A549 (cell line): Measurements from ENCODE around the gene SND1. TPM values are rescaled to one million over a fixed set of nuclear protein-coding genes. Genes with fewer than 3 reads are reported as not detected.

ENCODE experiments used
- ATAC-seq, 2 experiments: fragments of 200-7000 bp in 1 of 2; fragments of >200 bp in 1 of 2; cut with Nextera tagmentation in 1 of 2; cut with Tn5 transposase in 1 of 2; 3 replicates each; pipeline versions ENCODE4 v1.8.0 to v1.9.1; 2018 to 2020; ENCODE audit warnings: mild to moderate bottlenecking in 1 of 2, moderate library complexity in 1 of 2
- CTCF ChIA-PET: fragments of 300-600 bp; sonication (Branson Sonifier 250); formaldehyde crosslinking; extraction: SDS; loops from one replicate; lab custom pipeline; 2021; ENCODE audit warnings: antibody characterized with exemption, inconsistent platforms; lab: Yijun Ruan, JAX
- POLR2A ChIA-PET: fragments of 350-600 bp; formaldehyde crosslinking; extraction: SDS; loops from one replicate; lab custom pipeline; 2021; ENCODE audit warnings: antibody characterized with exemption, inconsistent platforms; lab: Yijun Ruan, JAX
- DNase-seq, 2 experiments: peaks; one replicate each; pipeline versions ENCODE4 v3.0.0 to v3.0.0-alpha.2; 2011 to 2016; ENCODE audit warnings: low read depth in 1 of 2, low spot score in 1 of 2
- FAIRE-seq: peaks from 2 replicates; lab custom pipeline; 2011; peaks lifted over from hg19 to GRCh38; lab: Jason Lieb, UNC
- H3K27ac ChIP-seq, 2 experiments: fragments of >200 bp; sonication (Bioruptor Twin); formaldehyde crosslinking; 3 replicates each; pipeline ENCODE4 v1.5.1; 2016 to 2017
- H3K4me1 ChIP-seq: fragments of >200 bp; sonication (Bioruptor Twin); formaldehyde crosslinking; 3 replicates; pipeline ENCODE4 v1.6.1; 2016
- H3K4me2 ChIP-seq: fragments of >200 bp; sonication (Bioruptor Twin); formaldehyde crosslinking; 3 replicates; pipeline ENCODE4 v1.6.1; 2016
- H3K4me3 ChIP-seq: fragments of >200 bp; sonication (Bioruptor Twin); formaldehyde crosslinking; 3 replicates; pipeline ENCODE4 v1.5.1; 2016
- H3K9me3 ChIP-seq: fragments of >200 bp; sonication (Bioruptor Twin); formaldehyde crosslinking; 3 replicates; pipeline ENCODE4 v1.6.1; 2016
- BCL3 ChIP-seq: fragments of >200 bp; sonication (Bioruptor Twin); formaldehyde crosslinking; IDR thresholded peaks from 3 replicates; pipeline ENCODE4 v1.6.1; 2016
- CBX2 ChIP-seq: fragments of 200-600 bp; sonication (generic); IDR thresholded peaks from 2 replicates; pipeline ENCODE4 v1.6.1; 2016; ENCODE audit warnings: low read depth, mild to moderate bottlenecking, borderline replicate concordance
- E2F6 ChIP-seq: IDR thresholded peaks from 2 replicates; pipeline ENCODE4 v1.6.1; 2012; ENCODE audit warnings: low read depth, borderline replicate concordance
- EHMT2 ChIP-seq: fragments of 200-600 bp; sonication (generic); IDR thresholded peaks from 2 replicates; pipeline ENCODE4 v1.6.1; 2016; ENCODE audit warnings: antibody characterized with exemption, low read depth, mild to moderate bottlenecking, moderate library complexity
- EP300 ChIP-seq, 2 experiments: fragments of >200 bp; sonication (Bioruptor Twin); formaldehyde crosslinking; IDR thresholded peaks; 2 replicates in 1 of 2; 3 replicates in 1 of 2; pipeline ENCODE4 v1.6.1; 2016 to 2017
- ESRRA ChIP-seq: fragments of 150-350 bp; IDR thresholded peaks from 2 replicates; pipeline ENCODE4 v1.6.1; 2014; ENCODE audit warnings: mild to moderate bottlenecking, low read length, borderline replicate concordance
- FOSL2 ChIP-seq, 2 experiments: fragments of 450-650 bp in 1 of 2; fragments of >200 bp in 1 of 2; sonication (Bioruptor Twin) in 1 of 2; formaldehyde crosslinking; IDR thresholded peaks; 2 replicates each; pipeline versions ENCODE4 v1.5.0 to v1.6.1; 2016 to 2020; ENCODE audit warnings: mild to moderate bottlenecking in 1 of 2, moderate library complexity in 1 of 2
- FOXS1 ChIP-seq: fragments of 250-450 bp; sonication (Bioruptor Pico); IDR thresholded peaks from 2 replicates; pipeline ENCODE4 v1.5.0; 2020; ENCODE audit warnings: mild to moderate bottlenecking, moderate library complexity
- HOXB5 ChIP-seq: fragments of 250-450 bp; sonication (Bioruptor Pico); IDR thresholded peaks from 2 replicates; pipeline ENCODE4 v1.5.0; 2020; ENCODE audit warnings: mild to moderate bottlenecking, moderate library complexity
- KDM1A ChIP-seq: fragments of 200-600 bp; sonication (generic); IDR thresholded peaks from 2 replicates; pipeline ENCODE4 v1.6.1; 2016; ENCODE audit warnings: low read depth, mild to moderate bottlenecking
- KDM5A ChIP-seq: fragments of 200-600 bp; sonication (generic); IDR thresholded peaks from 2 replicates; pipeline ENCODE4 v1.6.1; 2016; ENCODE audit warnings: antibody characterized with exemption, mild to moderate bottlenecking
- MAFK ChIP-seq: fragments of 450-650 bp; IDR thresholded peaks from 2 replicates; pipeline ENCODE4 v1.6.1; 2014; ENCODE audit not compliant: partially characterized antibody
- MAZ ChIP-seq: fragments of 150-350 bp; IDR thresholded peaks from 2 replicates; pipeline ENCODE4 v1.6.1; 2014; ENCODE audit warnings: antibody characterized with exemption, low read depth, low read length, borderline replicate concordance
- MYC ChIP-seq: IDR thresholded peaks from 2 replicates; pipeline ENCODE4 v1.6.1; 2012; ENCODE audit warnings: mild to moderate bottlenecking, inconsistent platforms, low read length, improper control_type of control experiment, borderline replicate concordance
- NR3C1 ChIP-seq: fragments of >200 bp; sonication (Bioruptor Twin); formaldehyde crosslinking; IDR thresholded peaks from 3 replicates; pipeline ENCODE4 v1.6.1; 2017
- PHF8 ChIP-seq: fragments of 200-600 bp; sonication (generic); IDR thresholded peaks from 2 replicates; pipeline ENCODE4 v1.6.1; 2016; ENCODE audit warnings: low read depth, mild to moderate bottlenecking, antibody characterized with exemption, moderate library complexity, borderline replicate concordance
- POLR2A ChIP-seq: IDR thresholded peaks from 2 replicates; pipeline ENCODE4 v1.6.1; 2012; ENCODE audit warnings: mild to moderate bottlenecking, low read length
- RARB ChIP-seq: fragments of 250-450 bp; sonication (Bioruptor Pico); IDR thresholded peaks from 2 replicates; pipeline ENCODE4 v1.8.0; 2021; ENCODE audit warnings: mild to moderate bottlenecking, moderate library complexity
- RCOR1 ChIP-seq: fragments of 150-350 bp; IDR thresholded peaks from 2 replicates; pipeline ENCODE4 v1.6.1; 2014; ENCODE audit warnings: antibody characterized with exemption, low read length, low read depth
- RFX5 ChIP-seq: fragments of 450-650 bp; IDR thresholded peaks from 2 replicates; pipeline ENCODE4 v1.7.1; 2014; ENCODE audit warnings: antibody characterized with exemption, mild to moderate bottlenecking, moderate library complexity
- SMC3 ChIP-seq: fragments of >200 bp; sonication (Bioruptor Twin); formaldehyde crosslinking; IDR thresholded peaks from 3 replicates; pipeline ENCODE4 v1.6.1; 2018; ENCODE audit warnings: inconsistent platforms
- TFCP2L1 ChIP-seq: fragments of 250-450 bp; sonication (Bioruptor Pico); IDR thresholded peaks from 2 replicates; pipeline ENCODE4 v1.5.0; 2021; ENCODE audit warnings: mild to moderate bottlenecking
- ZC3H11A ChIP-seq: fragments of 450-650 bp; IDR thresholded peaks from 2 replicates; pipeline ENCODE4 v1.6.1; 2014; ENCODE audit warnings: antibody characterized with exemption, mild to moderate bottlenecking
- ZSCAN20 ChIP-seq: fragments of 250-450 bp; sonication (Bioruptor Pico); IDR thresholded peaks from 2 replicates; pipeline ENCODE4 v1.8.0; 2022; ENCODE audit warnings: mild to moderate bottlenecking, moderate library complexity
- WGBS: methylation state at CpG from one replicate; pipeline ENCODE4 v1.1.6; 2017; ENCODE audit errors: missing lambda C conversion rate; 5-methylcytosine and 5-hydroxymethylcytosine counted together
- polyA plus RNA-seq, 4 experiments: library from polyadenylated mRNA; depleted of rRNA in 3 of 4; stranded (reverse); fragments of >200 nt; fragmentation: RNase III in 1 of 4; extraction: RNeasy Plus Mini Kit Qiagen cat#74134 plus additional on column Dnase treatment in 1 of 4; gene quantifications; 2 replicates in 3 of 4; 3 replicates in 1 of 4; pipeline ENCODE4 v1.2.3, GENCODE V29; 2011 to 2017
- TF ChIP-seq, protein P1 (sequence below): IDR thresholded peaks from 2 replicates; pipeline ENCODE4 v1.6.1; 2012
- TF ChIP-seq, protein P2 (sequence below): fragments of 450-650 bp; IDR thresholded peaks from 2 replicates; pipeline ENCODE4 v1.6.1; 2014; ENCODE audit warnings: antibody characterized with exemption

The SND1 gene
- polyA plus RNA-seq, 2 of the 4 experiments (the other 2 are of a cell fraction), result 102 to 138 TPM

- ChIA-PET CTCF (interaction anchor here (1.1 to 1.5 kb wide), 4 partner anchors 9 to 404 kb away, joined by 3 to 6 read pairs (median 4); no protein-coding TSS in a partner anchor), POLR2A (no interaction called here)
- no peak overlapping the region for H3K27ac ChIP-seq
- WGBS, result 98% methylated on average over 10 of the region's 10 CpGs
- H3K9me3 ChIP-seq, result no peaks in the 10 kb centered on the region
- no peak overlapping the region for H3K4me3 ChIP-seq
- no peak overlapping the region for H3K4me2 ChIP-seq
- DNase-seq (no peak), FAIRE-seq (no peak)
- H3K4me1 ChIP-seq, result no peaks in the 10 kb centered on the region
- no peak for TF ChIP-seq ESRRA
- TF ChIP-seq HOXB5 (CRISPR knock-in tag), result no peak
- no peak for TF ChIP-seq POLR2A
- no peak for TF ChIP-seq RFX5
- TF ChIP-seq E2F6, result no peak
- no peak for TF ChIP-seq MYC
- no peak for TF ChIP-seq SMC3
- TF ChIP-seq, protein P1, sequence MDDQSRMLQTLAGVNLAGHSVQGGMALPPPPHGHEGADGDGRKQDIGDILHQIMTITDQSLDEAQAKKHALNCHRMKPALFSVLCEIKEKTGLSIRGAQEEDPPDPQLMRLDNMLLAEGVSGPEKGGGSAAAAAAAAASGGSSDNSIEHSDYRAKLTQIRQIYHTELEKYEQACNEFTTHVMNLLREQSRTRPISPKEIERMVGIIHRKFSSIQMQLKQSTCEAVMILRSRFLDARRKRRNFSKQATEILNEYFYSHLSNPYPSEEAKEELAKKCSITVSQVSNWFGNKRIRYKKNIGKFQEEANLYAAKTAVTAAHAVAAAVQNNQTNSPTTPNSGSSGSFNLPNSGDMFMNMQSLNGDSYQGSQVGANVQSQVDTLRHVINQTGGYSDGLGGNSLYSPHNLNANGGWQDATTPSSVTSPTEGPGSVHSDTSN, result no peak
- TF ChIP-seq ZSCAN20 (CRISPR knock-in tag), result no peak
- TF ChIP-seq NR3C1, result no peak
- no peak for TF ChIP-seq MAZ
- no peak for TF ChIP-seq TFCP2L1
- no peak for TF ChIP-seq KDM5A
- no peak for TF ChIP-seq RCOR1
- TF ChIP-seq EP300 (IDR thresholded peaks at IDR 0.05), result no peak
- TF ChIP-seq, protein P2, sequence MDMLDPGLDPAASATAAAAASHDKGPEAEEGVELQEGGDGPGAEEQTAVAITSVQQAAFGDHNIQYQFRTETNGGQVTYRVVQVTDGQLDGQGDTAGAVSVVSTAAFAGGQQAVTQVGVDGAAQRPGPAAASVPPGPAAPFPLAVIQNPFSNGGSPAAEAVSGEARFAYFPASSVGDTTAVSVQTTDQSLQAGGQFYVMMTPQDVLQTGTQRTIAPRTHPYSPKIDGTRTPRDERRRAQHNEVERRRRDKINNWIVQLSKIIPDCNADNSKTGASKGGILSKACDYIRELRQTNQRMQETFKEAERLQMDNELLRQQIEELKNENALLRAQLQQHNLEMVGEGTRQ, result no peak
- TF ChIP-seq EHMT2, result no peak
- TF ChIP-seq, all 56 proteins: peak for 0
- no peak for ATAC-seq
These were observed 79.6 kb downstream of the SND1 start for GRCh38 chr7:127731431-127732080.

DNA sequence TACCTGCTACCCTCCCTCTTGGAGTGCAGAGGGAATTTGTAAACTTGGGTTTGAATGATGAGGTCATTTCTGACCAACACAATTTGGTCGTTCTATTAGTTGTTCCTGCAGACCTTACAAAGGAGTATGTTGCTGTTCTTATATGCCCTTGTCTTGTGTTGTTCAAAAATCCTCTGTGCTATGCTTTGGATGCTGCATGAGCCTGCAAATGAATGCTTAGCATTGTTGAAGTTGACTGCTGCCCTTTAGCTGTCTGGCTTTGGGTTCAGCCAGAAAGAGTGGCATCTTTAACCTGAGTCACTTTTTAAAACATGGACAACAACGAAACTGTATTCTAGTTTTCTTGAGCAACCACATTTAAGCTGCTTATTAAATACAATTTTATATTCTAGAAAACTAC, 80.3 kb downstream of the SND1 start:
- H3K4me1 ChIP-seq, result no peaks in the 10 kb centered on the region
- ATAC-seq, result no peak
- no peak overlapping the region for H3K4me2 ChIP-seq
- H3K4me3 ChIP-seq, result no peak overlapping the region
- no peak for TF ChIP-seq FOXS1
- TF ChIP-seq FOSL2 (IDR thresholded peaks at IDR 0.05), result no peak
- no peak for TF ChIP-seq FOSL2 (CRISPR knock-in tag; IDR thresholded peaks at IDR 0.05)
- no peak for TF ChIP-seq KDM1A
- TF ChIP-seq RFX5, result no peak
- TF ChIP-seq MAFK, result no peak
- no peak for TF ChIP-seq PHF8
- TF ChIP-seq RARB (CRISPR knock-in tag), result no peak
- TF ChIP-seq BCL3, result no peak
- no peak for TF ChIP-seq ZC3H11A
- TF ChIP-seq, protein P2, result no peak
- TF ChIP-seq CBX2, result no peak
- no peak for TF ChIP-seq E2F6
- CTCF ChIA-PET, result interaction anchor here (0.6 to 3.3 kb wide), 2 partner anchors 23 to 199 kb away, joined by 3 to 22 read pairs; no protein-coding TSS in a partner anchor
- FAIRE-seq, result no peak
- no peak overlapping the region for H3K27ac ChIP-seq
- POLR2A ChIA-PET, result no interaction called here
- DNase-seq, result no peak
- H3K9me3 ChIP-seq, result no peaks in the 10 kb centered on the region
- WGBS, result 78% methylated on average over 2 of the region's 2 CpGs
